Esophagus muscularis mucosa (tissue), 4 donors: ENCODE measurements around the gene APOA5.

Experiments
- EP300 ChIP-seq: sonication (generic); formaldehyde crosslinking; IDR thresholded peaks from one replicate; pipeline ENCODE4 v1.6.1; 2017; ENCODE audit warnings: antibody characterized with exemption
- POLR2A ChIP-seq: fragments of 450-650 bp; IDR thresholded peaks from one replicate; pipeline ENCODE4 v1.6.1; 2017; ENCODE audit warnings: antibody characterized with exemption, moderate library complexity, mild to moderate bottlenecking, low read depth
- TF ChIP-seq, protein P1 (sequence below), 3 experiments: fragments of 200-600 bp in 2 of 3; fragments of 450-650 bp in 1 of 3; sonication (generic) in 2 of 3; IDR thresholded peaks; one replicate each; pipeline ENCODE4 v1.5.1; 2017 to 2019; ENCODE audit warnings: antibody characterized with exemption in 3 of 3, mild to moderate bottlenecking in 2 of 3, moderate library complexity in 1 of 3

DNA sequence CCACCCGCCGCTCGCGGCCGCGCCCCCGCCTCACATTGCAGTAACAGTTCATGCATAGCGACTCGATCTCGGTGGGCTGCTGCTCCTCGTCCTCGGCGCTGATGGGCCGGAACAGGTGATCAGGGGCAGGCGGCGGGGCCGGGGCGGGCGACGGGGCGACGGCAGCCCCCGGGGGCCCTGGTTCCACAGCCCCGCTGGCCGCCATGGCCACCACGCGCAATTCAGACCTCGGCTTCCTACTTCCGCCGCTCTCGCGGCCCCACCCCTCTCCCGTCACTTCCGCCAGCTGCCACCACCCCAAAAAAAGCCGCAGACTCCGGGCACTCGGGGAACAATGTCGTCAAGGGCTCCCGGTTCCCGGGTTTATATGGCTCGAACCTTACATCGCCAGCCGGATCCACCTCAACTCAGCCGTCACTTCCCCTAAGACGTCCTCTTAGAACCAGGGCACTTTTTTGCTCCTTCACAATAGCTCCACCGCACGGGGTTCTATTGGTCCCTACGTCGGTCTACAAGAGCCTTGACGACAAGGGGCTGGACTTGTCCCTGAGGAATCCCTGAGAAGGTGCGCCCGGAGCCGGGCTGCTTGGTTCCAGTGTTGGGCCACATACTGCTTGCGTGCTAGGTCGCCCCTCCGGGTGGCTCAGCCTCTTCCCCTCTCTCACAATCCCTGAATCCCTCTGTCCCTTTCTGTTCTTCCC lies 3.7 kb downstream of the APOA5 start, which contains the start of gene ZPR1:
- TF ChIP-seq, protein P1, sequence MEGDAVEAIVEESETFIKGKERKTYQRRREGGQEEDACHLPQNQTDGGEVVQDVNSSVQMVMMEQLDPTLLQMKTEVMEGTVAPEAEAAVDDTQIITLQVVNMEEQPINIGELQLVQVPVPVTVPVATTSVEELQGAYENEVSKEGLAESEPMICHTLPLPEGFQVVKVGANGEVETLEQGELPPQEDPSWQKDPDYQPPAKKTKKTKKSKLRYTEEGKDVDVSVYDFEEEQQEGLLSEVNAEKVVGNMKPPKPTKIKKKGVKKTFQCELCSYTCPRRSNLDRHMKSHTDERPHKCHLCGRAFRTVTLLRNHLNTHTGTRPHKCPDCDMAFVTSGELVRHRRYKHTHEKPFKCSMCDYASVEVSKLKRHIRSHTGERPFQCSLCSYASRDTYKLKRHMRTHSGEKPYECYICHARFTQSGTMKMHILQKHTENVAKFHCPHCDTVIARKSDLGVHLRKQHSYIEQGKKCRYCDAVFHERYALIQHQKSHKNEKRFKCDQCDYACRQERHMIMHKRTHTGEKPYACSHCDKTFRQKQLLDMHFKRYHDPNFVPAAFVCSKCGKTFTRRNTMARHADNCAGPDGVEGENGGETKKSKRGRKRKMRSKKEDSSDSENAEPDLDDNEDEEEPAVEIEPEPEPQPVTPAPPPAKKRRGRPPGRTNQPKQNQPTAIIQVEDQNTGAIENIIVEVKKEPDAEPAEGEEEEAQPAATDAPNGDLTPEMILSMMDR (IDR thresholded peaks at IDR 0.05), result no peak
- no peak for TF ChIP-seq EP300
- TF ChIP-seq POLR2A, result peak; percentile 45
